ENCODE results near the gene SMYD3. TPM values are rescaled to one million over a fixed set of nuclear protein-coding genes. Genes with fewer than 3 reads are reported as not detected.

SMYD3 gene
- total and polyA plus RNA-seq, 9 of the 15 experiments (the other 6 are each of a cell fraction or from before 2014, with no cell fraction given): 128 to 440 (median 197) TPM

- Histone ChIP-seq H3K36me3 (ENCODE audit: control insufficient read depth, insufficient read depth, low read length) (peaks cover 87% of the 10 kb centered on the region), H3K4me2 (ENCODE audit: insufficient read depth, low read length) (no peak overlapping the region), H3K79me2 (ENCODE audit: control insufficient read depth, insufficient read depth, low read length) (peaks cover 21% of the 10 kb centered on the region; the same call in 2 of the 3 replicates), H4K20me1 (replicated peaks; ENCODE audit: control insufficient read depth, insufficient read depth, low read length) (0 out of 2 replicates have a peak, but pooled peaks cover 3% of the 10 kb centered on the region), H3K27me3 (ENCODE audit: control insufficient read depth in 2 of 2, insufficient read depth in 2 of 2, low read length in 2 of 2) (no peaks in the 10 kb centered on the region), H3K27ac (ENCODE audit: extremely low read depth, low read depth, low read length) (no peak overlapping the region), H3K4me3 (no peak overlapping the region), H3K9me3 (replicated peaks; ENCODE audit: control insufficient read depth, insufficient read depth, low read depth, low read length) (no peaks in the 10 kb centered on the region), H2AFZ (ENCODE audit: low read depth, low read length) (no peak overlapping the region), H3K4me1 (replicated peaks in 1 of 2; ENCODE audit: control insufficient read depth in 2 of 2, insufficient read depth in 2 of 2, low read length in 2 of 2) (no peaks in the 10 kb centered on the region), H3K9ac (ENCODE audit: insufficient read depth in 1 of 2, low read depth in 2 of 2, low read length in 2 of 2) (no peak overlapping the region), H3K9me1 (ENCODE audit: control insufficient read depth, insufficient read depth, low read length) (no peaks in the 10 kb centered on the region)
- POLR2A ChIA-PET: interaction anchor here (0.6 to 1.9 kb wide), 2 partner anchors 8 to 513 kb away, joined by 3 to 8 read pairs; no protein-coding TSS in a partner anchor
- no peak for FAIRE-seq
- intact Hi-C loops (cut with micrococcal nuclease): no loop called here
- 63% methylated on average over 5 of the region's 5 CpGs for WGBS (ENCODE audit: insufficient coverage, low coverage, missing lambda C conversion rate)
- TF ChIP-seq FOXP1 (CRISPR knock-in tag; IDR thresholded peaks at IDR 0.05) (no peak), NUFIP1 (IDR thresholded peaks at IDR 0.05; ENCODE audit: partially characterized antibody) (no peak), PATZ1 (CRISPR knock-in tag; IDR thresholded peaks at IDR 0.05; ENCODE audit: borderline replicate concordance) (no peak), HNRNPLL (IDR thresholded peaks at IDR 0.05; ENCODE audit: low read depth, low read length, poor library complexity, severe bottlenecking) (no peak), TCFL5 (CRISPR knock-in tag; conservative IDR thresholded peaks at IDR 0.05) (no peak), PHTF2 (CRISPR knock-in tag; IDR thresholded peaks at IDR 0.05) (no peak), PHB2 (IDR thresholded peaks at IDR 0.05; ENCODE audit: low read depth) (no peak), NKRF (IDR thresholded peaks at IDR 0.05; ENCODE audit: borderline replicate concordance) (no peak), HDAC8 (tag; IDR thresholded peaks at IDR 0.05) (no peak), CBFA2T3 (IDR thresholded peaks at IDR 0.05) (no peak), RBM25 (IDR thresholded peaks at IDR 0.05; ENCODE audit: low read depth, low read length, severe bottlenecking) (no peak), MYBL2 (IDR thresholded peaks at IDR 0.05; ENCODE audit: low read depth) (no peak), MYBL2 (CRISPR knock-in tag; IDR thresholded peaks at IDR 0.05; ENCODE audit: borderline replicate concordance) (no peak), ZNF668 (CRISPR knock-in tag; IDR thresholded peaks at IDR 0.05) (no peak), KAT7 (CRISPR knock-in tag; IDR thresholded peaks at IDR 0.05; ENCODE audit: borderline replicate concordance) (no peak), MED1 (CRISPR knock-in tag; IDR thresholded peaks at IDR 0.05; ENCODE audit: borderline replicate concordance) (no peak)
- no peak for ATAC-seq
- CTCF ChIA-PET (ENCODE audit: low intra/inter-chr PET ratio): no interaction called here
- in situ Hi-C loops (cut with MboI): no loop called here
- DNase-seq (ENCODE audit: extremely low read depth in 1 of 4, low spot score in 3 of 4): no peak
- no TSS peak for BruUV-seq (replicated peaks)
Observed at GRCh38 chr1:245867738-245868137, 639.3 kb downstream of the SMYD3 start.

Data from K562 (cell line).